A673 (cell line): ENCODE results near the gene KCTD20. TPM values are rescaled to one million over a fixed set of nuclear protein-coding genes. Genes with fewer than 3 reads are reported as not detected.

ENCODE experiments used
- BruUV-seq: library from RNA; stranded (reverse); fragments of 400-500 nt; replicated peaks from 2 replicates; lab custom pipeline; 2021; lab: Mats Ljungman, UMichigan
- CTCF ChIA-PET: fragments of 300-600 bp; sonication (Branson Sonifier 250); formaldehyde crosslinking; loops from one replicate; lab custom pipeline; 2022; ENCODE audit warnings: antibody characterized with exemption; lab: Charles Lee
- POLR2A ChIA-PET: fragments of 300-600 bp; sonication (Branson Sonifier 250); formaldehyde crosslinking; loops from one replicate; lab custom pipeline; 2022; ENCODE audit warnings: antibody characterized with exemption; ENCODE audit not compliant: low non-redundant PET; lab: Charles Lee
- DNase-seq: peaks from one replicate; pipeline ENCODE4 v3.0.0-alpha.2; 2015; ENCODE audit warnings: low spot score
- H3K27ac ChIP-seq: fragments of 200-600 bp; sonication (generic); 2 replicates; pipeline ENCODE4 v1.5.1; 2016; ENCODE audit warnings: mixed run types, low read depth, mild to moderate bottlenecking, mixed read lengths, antibody characterized with exemption, low read length; ENCODE audit not compliant: poor library complexity, severe bottlenecking
- H3K27me3 ChIP-seq: fragments of 200-600 bp; sonication (generic); replicated peaks from 2 replicates; pipeline ENCODE4 v1.6.1; 2017; ENCODE audit warnings: mixed run types, low read depth, mild to moderate bottlenecking, mixed read lengths, antibody characterized with exemption, low read length; ENCODE audit not compliant: insufficient read depth, poor library complexity
- H3K36me3 ChIP-seq: fragments of 200-600 bp; sonication (generic); 2 replicates; pipeline ENCODE4 v1.6.1; 2016; ENCODE audit warnings: mixed run types, mild to moderate bottlenecking, mixed read lengths, antibody characterized with exemption, low read length; ENCODE audit not compliant: insufficient read depth, poor library complexity, severe bottlenecking
- H3K4me1 ChIP-seq: fragments of 200-600 bp; sonication (generic); 2 replicates; pipeline ENCODE4 v1.6.1; 2017; ENCODE audit warnings: mixed run types, mild to moderate bottlenecking, mixed read lengths, antibody characterized with exemption, low read length; ENCODE audit not compliant: insufficient read depth, poor library complexity, severe bottlenecking
- H3K4me3 ChIP-seq: fragments of 200-600 bp; sonication (generic); 2 replicates; pipeline ENCODE4 v1.5.1; 2016; ENCODE audit warnings: low read depth, mixed run types, mild to moderate bottlenecking, mixed read lengths, low read length; ENCODE audit not compliant: poor library complexity, severe bottlenecking
- H3K9me3 ChIP-seq: fragments of 200-600 bp; sonication (generic); 2 replicates; pipeline ENCODE4 v1.6.1; 2016; ENCODE audit warnings: mixed run types, low read depth, mild to moderate bottlenecking, mixed read lengths, antibody characterized with exemption, low read length; ENCODE audit not compliant: poor library complexity, severe bottlenecking
- EZH2 ChIP-seq: fragments of 200-600 bp; sonication (generic); IDR thresholded peaks from 2 replicates; pipeline ENCODE4 v1.6.1; 2017; ENCODE audit warnings: borderline replicate concordance, low read depth, mild to moderate bottlenecking, mixed read lengths, antibody characterized with exemption, low read length; ENCODE audit not compliant: poor library complexity, severe bottlenecking
- intact Hi-C: fragments of 100-400 bp; cut with micrococcal nuclease; formaldehyde crosslinking; loops from one replicate; pipeline ENCODE4 v1.10.0; 2022; ENCODE audit not compliant: unreplicated experiment
- total RNA-seq: library from RNA; stranded (reverse); gene quantifications from 2 replicates; pipeline ENCODE4 v1.2.3, GENCODE V29; 2021
- TF ChIP-seq, protein P1 (sequence below): fragments of 300-800, 200-600 bp; sonication (generic); conservative IDR thresholded peaks from 2 replicates; pipeline ENCODE4 v1.5.1; 2017; ENCODE audit warnings: low read depth, mild to moderate bottlenecking, antibody characterized with exemption, low read length, moderate library complexity, mixed read lengths

Gene KCTD20
- total RNA-seq, 1 experiment from 2014 or later = 72.6 TPM

GRCh38 chr6:36467625-36468024 is 24.8 kb downstream of the KCTD20 start:
- peaks cover 21% of the 10 kb centered on the region for H3K36me3 ChIP-seq
- peaks cover 23% of the 10 kb centered on the region for H3K4me1 ChIP-seq
- no peak overlapping the region for H3K4me3 ChIP-seq
- no peak for TF ChIP-seq EZH2
- TF ChIP-seq, protein P1, sequence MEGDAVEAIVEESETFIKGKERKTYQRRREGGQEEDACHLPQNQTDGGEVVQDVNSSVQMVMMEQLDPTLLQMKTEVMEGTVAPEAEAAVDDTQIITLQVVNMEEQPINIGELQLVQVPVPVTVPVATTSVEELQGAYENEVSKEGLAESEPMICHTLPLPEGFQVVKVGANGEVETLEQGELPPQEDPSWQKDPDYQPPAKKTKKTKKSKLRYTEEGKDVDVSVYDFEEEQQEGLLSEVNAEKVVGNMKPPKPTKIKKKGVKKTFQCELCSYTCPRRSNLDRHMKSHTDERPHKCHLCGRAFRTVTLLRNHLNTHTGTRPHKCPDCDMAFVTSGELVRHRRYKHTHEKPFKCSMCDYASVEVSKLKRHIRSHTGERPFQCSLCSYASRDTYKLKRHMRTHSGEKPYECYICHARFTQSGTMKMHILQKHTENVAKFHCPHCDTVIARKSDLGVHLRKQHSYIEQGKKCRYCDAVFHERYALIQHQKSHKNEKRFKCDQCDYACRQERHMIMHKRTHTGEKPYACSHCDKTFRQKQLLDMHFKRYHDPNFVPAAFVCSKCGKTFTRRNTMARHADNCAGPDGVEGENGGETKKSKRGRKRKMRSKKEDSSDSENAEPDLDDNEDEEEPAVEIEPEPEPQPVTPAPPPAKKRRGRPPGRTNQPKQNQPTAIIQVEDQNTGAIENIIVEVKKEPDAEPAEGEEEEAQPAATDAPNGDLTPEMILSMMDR = no peak
- H3K27me3 ChIP-seq = no peaks in the 10 kb centered on the region
- no TSS peak for BruUV-seq
- no peak overlapping the region for H3K27ac ChIP-seq
- intact Hi-C loops = no loop called here
- ChIA-PET POLR2A (no interaction called here), CTCF (no interaction called here)
- no peaks in the 10 kb centered on the region for H3K9me3 ChIP-seq
- no peak for DNase-seq

DNA sequence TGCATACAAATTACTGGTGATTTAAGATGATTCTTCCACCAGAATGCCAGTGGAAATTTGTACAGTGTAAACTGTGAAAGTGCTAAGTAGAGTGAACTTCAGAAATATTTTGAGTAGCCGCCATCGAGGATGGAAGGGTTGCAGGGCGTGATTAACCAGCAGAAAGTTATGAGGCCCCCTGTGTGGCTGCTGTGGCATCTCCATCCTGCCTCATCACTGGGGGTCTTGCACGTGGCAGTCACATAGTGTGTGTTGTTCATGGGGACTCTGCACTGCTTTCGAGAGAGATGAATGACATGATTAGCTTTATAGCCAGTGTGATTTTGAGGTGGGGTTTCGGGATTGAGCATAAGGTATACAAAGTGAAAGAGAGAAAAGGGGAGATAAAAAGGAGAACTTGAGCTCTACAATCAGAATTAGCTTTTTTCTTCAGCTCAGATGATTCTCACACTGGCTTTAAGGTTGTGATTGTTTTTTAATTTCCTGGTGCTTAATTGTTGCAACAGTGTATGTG is 26.4 kb downstream of the KCTD20 start:
- ChIA-PET POLR2A (no interaction called here), CTCF (interaction anchor here (0.6 kb wide), 1 partner anchor 40 kb away, joined by 13 read pairs; no protein-coding TSS in a partner anchor)
- TF ChIP-seq, protein P1 = no peak
- no peak for TF ChIP-seq EZH2
- no peak overlapping the region for H3K4me3 ChIP-seq
- H3K27me3 ChIP-seq = no peaks in the 10 kb centered on the region
- H3K27ac ChIP-seq = peak overlapping the region; percentile 57
- peaks cover 23% of the 10 kb centered on the region for H3K4me1 ChIP-seq
- DNase-seq = peak; percentile 67
- no peaks in the 10 kb centered on the region for H3K9me3 ChIP-seq
- intact Hi-C loops = no loop called here
- H3K36me3 ChIP-seq = peaks cover 21% of the 10 kb centered on the region
- BruUV-seq = no TSS peak

GRCh38 chr6:36469946-36470345 is 27.1 kb downstream of the KCTD20 start:
- intact Hi-C loops = no loop called here
- no TSS peak for BruUV-seq
- Histone ChIP-seq H3K36me3 (peaks cover 27% of the 10 kb centered on the region), H3K27ac (peak overlapping the region; percentile 57), H3K9me3 (no peaks in the 10 kb centered on the region), H3K27me3 (no peaks in the 10 kb centered on the region), H3K4me1 (peaks cover 23% of the 10 kb centered on the region), H3K4me3 (no peak overlapping the region)
- CTCF ChIA-PET = no interaction called here
- POLR2A ChIA-PET = no interaction called here
- TF ChIP-seq EZH2 = no peak
- TF ChIP-seq, protein P1 = no peak
- DNase-seq = no peak
